Measurements from ENCODE around the gene SLCO2A1.

The SLCO2A1 gene

DNA sequence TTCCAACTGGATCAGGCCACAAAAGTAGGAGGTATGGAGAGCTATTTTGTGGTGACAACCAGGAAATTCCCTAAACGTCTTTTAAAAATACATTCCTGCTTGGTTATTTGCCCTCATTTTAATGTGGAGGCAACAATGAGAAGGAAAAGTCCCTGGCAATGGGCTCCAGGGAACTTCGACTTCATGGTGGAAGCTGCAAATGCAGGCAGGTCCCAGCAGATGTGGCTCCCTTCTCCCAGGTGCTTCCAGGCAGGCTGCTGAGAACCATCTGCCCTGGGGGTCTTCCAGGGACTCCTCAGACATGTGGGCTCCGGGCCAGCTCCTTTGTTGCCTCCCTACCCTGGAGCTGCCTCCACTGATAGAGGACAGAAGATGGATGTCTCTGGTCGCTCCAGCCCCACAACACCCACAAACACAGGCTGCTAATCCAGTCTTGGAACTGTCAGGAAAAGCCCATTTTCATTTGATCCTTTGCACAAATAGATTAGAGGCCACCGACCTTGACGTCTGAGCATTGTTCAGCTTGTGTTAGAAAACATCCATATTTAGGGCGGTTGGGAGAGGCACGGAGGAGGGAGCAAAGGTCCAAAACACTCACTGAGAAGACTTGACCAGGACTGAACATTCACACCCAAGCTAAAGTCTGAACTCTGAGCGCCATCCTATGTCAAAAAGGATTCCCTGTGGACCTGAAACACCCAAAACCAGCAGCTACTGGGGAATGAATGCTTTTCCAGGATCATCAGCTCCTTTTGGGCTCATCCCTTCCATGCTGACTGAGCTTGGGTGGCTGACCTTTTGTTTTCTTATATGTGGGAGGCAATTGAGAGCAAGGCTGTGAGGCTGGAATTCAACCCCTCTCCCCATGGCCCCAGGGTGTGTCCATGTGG, 30.2 kb upstream of the SLCO2A1 start:
- 88% methylated on average over 7 of the region's 9 CpGs for WGBS (ENCODE audit: insufficient coverage)
- ChIA-PET CTCF (no interaction called here), POLR2A (no interaction called here)
- no peak for DNase-seq
- H3K9me3 ChIP-seq (ENCODE audit: control extremely low read depth in 1 of 5, control insufficient read depth in 4 of 5, insufficient read depth in 2 of 5, low read depth in 1 of 5, low read length in 4 of 5), result no peaks in the 10 kb centered on the region
- H3K27me3 ChIP-seq (replicated peaks in 2 of 5; ENCODE audit: control insufficient read depth in 4 of 5, insufficient read depth in 5 of 5, low read length in 4 of 5), result no peaks in the 10 kb centered on the region
- no peak overlapping the region for H3K4me3 ChIP-seq (ENCODE audit: control insufficient read depth in 1 of 7, extremely low read depth in 1 of 7, insufficient read depth in 4 of 7, low read depth in 2 of 7, low read length in 6 of 7)
- no peaks in the 10 kb centered on the region for H3K36me3 ChIP-seq (ENCODE audit: control insufficient read depth in 4 of 4, insufficient read depth in 4 of 4, low read length in 3 of 4)
- H3K27ac ChIP-seq (ENCODE audit: insufficient read depth in 1 of 2, low read depth in 1 of 2, low read length in 2 of 2, poor library complexity in 1 of 2, severe bottlenecking in 2 of 2), result no peak overlapping the region
- peaks cover 0 to 9% (median 0%) of the 10 kb centered on the region in 4 experiments for H3K4me1 ChIP-seq (ENCODE audit: control extremely low read depth in 1 of 4, control insufficient read depth in 4 of 4, insufficient read depth in 4 of 4, low read length in 3 of 4)

DNA sequence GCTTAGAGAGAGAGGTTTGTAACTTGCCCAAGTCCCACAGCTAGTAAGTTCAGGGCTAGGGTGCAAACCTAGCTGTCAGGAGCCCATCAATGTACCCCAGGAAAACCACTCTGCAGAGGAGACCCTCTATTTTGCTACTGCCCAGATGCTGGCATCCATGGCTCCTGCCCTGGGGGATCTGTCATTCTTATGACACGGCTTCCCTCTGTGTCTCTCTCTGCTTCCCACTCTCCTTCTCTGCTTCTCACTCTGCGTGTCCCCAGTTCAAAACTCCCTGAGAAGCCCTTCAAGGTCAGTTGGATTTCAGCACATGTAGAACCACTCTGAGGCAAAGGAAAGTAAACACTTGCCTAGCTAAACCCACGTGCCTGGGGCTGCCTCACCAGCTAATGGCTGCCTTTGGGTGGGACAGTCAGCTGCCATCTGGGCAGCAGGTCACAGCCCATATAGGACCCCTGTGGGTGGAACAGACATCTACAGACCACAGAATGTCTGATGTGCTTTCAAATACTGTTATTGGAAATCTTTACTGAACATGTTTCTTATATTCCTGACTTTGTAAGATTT, 29.4 kb upstream of the SLCO2A1 start:
- 85% methylated on average over 2 of the region's 3 CpGs for WGBS (ENCODE audit: insufficient coverage)
- Histone ChIP-seq H3K4me3 (ENCODE audit: control insufficient read depth in 1 of 7, extremely low read depth in 1 of 7, insufficient read depth in 4 of 7, low read depth in 2 of 7, low read length in 6 of 7) (no peak overlapping the region), H3K36me3 (ENCODE audit: control insufficient read depth in 4 of 4, insufficient read depth in 4 of 4, low read length in 3 of 4) (no peaks in the 10 kb centered on the region), H3K9me3 (ENCODE audit: control extremely low read depth in 1 of 5, control insufficient read depth in 4 of 5, insufficient read depth in 2 of 5, low read depth in 1 of 5, low read length in 4 of 5) (no peaks in the 10 kb centered on the region), H3K27ac (ENCODE audit: insufficient read depth in 1 of 2, low read depth in 1 of 2, low read length in 2 of 2, poor library complexity in 1 of 2, severe bottlenecking in 2 of 2) (no peak overlapping the region), H3K4me1 (ENCODE audit: control extremely low read depth in 1 of 4, control insufficient read depth in 4 of 4, insufficient read depth in 4 of 4, low read length in 3 of 4) (peaks cover 0 to 13% (median 0%) of the 10 kb centered on the region in 4 experiments), H3K27me3 (replicated peaks in 2 of 5; ENCODE audit: control insufficient read depth in 4 of 5, insufficient read depth in 5 of 5, low read length in 4 of 5) (no peaks in the 10 kb centered on the region)
- DNase-seq, result no peak
- POLR2A ChIA-PET, result no interaction called here
- CTCF ChIA-PET, result no interaction called here

DNA sequence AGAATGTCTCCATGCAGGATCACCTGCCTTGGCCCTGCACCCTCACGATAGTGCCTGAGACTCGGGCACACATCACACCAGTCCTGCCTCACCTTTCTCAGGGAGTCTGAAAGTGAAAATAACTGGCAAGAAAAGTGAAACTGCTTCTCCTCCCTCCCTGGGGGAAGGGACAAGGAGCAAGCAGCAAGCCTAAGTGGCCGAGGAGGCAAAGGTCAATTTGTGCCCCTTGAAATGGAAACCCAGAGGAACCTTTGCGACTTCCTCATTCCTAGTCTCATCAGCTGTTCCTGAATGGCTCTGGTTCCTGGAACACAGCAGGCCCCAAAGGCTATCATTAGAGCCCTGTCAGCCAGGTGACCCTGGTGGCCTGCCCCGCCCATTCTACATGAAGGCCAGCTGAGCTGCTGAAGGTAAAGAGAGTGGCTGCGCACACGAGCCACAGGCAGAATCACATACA, 28.0 kb upstream of the SLCO2A1 start:
- H3K36me3 ChIP-seq (ENCODE audit: control insufficient read depth in 4 of 4, insufficient read depth in 4 of 4, low read length in 3 of 4), result no peaks in the 10 kb centered on the region
- CTCF ChIA-PET, result interaction anchor here (0.6 to 1.2 kb wide), 2 partner anchors 9 to 15 kb away, joined by 3 read pairs; no protein-coding TSS in a partner anchor
- peaks cover 0 to 2% (median 0%) of the 10 kb centered on the region in 5 experiments for H3K9me3 ChIP-seq (ENCODE audit: control extremely low read depth in 1 of 5, control insufficient read depth in 4 of 5, insufficient read depth in 2 of 5, low read depth in 1 of 5, low read length in 4 of 5)
- POLR2A ChIA-PET, result interaction anchor here (0.6 kb wide), 1 partner anchor 83 kb away, joined by 4 read pairs; no protein-coding TSS in a partner anchor
- peaks cover 0 to 13% (median 0%) of the 10 kb centered on the region in 4 experiments for H3K4me1 ChIP-seq (ENCODE audit: control extremely low read depth in 1 of 4, control insufficient read depth in 4 of 4, insufficient read depth in 4 of 4, low read length in 3 of 4)
- no peaks in the 10 kb centered on the region for H3K27me3 ChIP-seq (replicated peaks in 2 of 5; ENCODE audit: control insufficient read depth in 4 of 5, insufficient read depth in 5 of 5, low read length in 4 of 5)
- no peak for DNase-seq
- 91% methylated on average over 7 of the region's 7 CpGs for WGBS (ENCODE audit: insufficient coverage)
- H3K4me3 ChIP-seq (ENCODE audit: control insufficient read depth in 1 of 7, extremely low read depth in 1 of 7, insufficient read depth in 4 of 7, low read depth in 2 of 7, low read length in 6 of 7), result no peak overlapping the region
- H3K27ac ChIP-seq (ENCODE audit: insufficient read depth in 1 of 2, low read depth in 1 of 2, low read length in 2 of 2, poor library complexity in 1 of 2, severe bottlenecking in 2 of 2), result no peak overlapping the region

DNA sequence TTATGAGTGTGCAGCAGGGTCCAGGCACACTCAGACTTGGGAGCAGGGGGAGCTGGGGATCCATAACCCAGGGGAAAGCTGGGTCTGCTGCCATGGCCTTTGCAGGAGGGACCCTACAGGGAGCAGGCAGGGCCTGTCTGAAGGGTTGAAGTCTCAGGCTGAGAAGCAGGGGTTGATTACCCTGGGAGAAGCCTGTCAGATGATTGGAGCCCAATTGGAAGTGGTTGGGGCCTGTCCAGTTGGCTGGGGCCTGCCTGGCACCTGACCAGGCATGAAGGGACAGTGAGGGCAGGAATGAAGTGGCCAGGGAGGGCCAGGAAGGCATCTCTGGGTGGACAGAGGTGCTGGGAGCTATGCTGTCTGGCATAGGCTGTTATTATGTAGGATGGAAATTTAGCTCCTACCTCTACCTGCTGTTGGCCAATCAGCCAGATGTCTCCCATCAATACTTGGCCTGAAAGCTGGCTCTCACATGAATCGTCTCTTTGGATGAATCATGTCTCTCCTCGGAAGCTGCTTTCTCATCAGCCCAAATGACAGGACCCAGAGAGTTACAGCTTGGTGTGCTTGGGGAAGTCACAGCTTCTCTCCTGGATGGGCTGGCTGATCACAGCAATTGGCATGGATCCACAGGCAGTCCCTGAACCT, 27.4 kb upstream of the SLCO2A1 start:
- H3K27ac ChIP-seq (ENCODE audit: insufficient read depth in 1 of 2, low read depth in 1 of 2, low read length in 2 of 2, poor library complexity in 1 of 2, severe bottlenecking in 2 of 2), result no peak overlapping the region
- no peaks in the 10 kb centered on the region for H3K36me3 ChIP-seq (ENCODE audit: control insufficient read depth in 4 of 4, insufficient read depth in 4 of 4, low read length in 3 of 4)
- no peak overlapping the region for H3K4me3 ChIP-seq (ENCODE audit: control insufficient read depth in 1 of 7, extremely low read depth in 1 of 7, insufficient read depth in 4 of 7, low read depth in 2 of 7, low read length in 6 of 7)
- CTCF ChIA-PET, result interaction anchor here (1.2 kb wide), 1 partner anchor 9 kb away, joined by 3 read pairs; no protein-coding TSS in a partner anchor
- 92% methylated on average over 2 of the region's 2 CpGs for WGBS (ENCODE audit: insufficient coverage)
- peaks cover 0 to 13% (median 0%) of the 10 kb centered on the region in 4 experiments for H3K4me1 ChIP-seq (ENCODE audit: control extremely low read depth in 1 of 4, control insufficient read depth in 4 of 4, insufficient read depth in 4 of 4, low read length in 3 of 4)
- peaks cover 0 to 2% (median 0%) of the 10 kb centered on the region in 5 experiments for H3K9me3 ChIP-seq (ENCODE audit: control extremely low read depth in 1 of 5, control insufficient read depth in 4 of 5, insufficient read depth in 2 of 5, low read depth in 1 of 5, low read length in 4 of 5)
- POLR2A ChIA-PET, result interaction anchor here (0.6 kb wide), 1 partner anchor 84 kb away, joined by 4 read pairs; no protein-coding TSS in a partner anchor
- no peaks in the 10 kb centered on the region for H3K27me3 ChIP-seq (replicated peaks in 2 of 5; ENCODE audit: control insufficient read depth in 4 of 5, insufficient read depth in 5 of 5, low read length in 4 of 5)
- no peak for DNase-seq

DNA sequence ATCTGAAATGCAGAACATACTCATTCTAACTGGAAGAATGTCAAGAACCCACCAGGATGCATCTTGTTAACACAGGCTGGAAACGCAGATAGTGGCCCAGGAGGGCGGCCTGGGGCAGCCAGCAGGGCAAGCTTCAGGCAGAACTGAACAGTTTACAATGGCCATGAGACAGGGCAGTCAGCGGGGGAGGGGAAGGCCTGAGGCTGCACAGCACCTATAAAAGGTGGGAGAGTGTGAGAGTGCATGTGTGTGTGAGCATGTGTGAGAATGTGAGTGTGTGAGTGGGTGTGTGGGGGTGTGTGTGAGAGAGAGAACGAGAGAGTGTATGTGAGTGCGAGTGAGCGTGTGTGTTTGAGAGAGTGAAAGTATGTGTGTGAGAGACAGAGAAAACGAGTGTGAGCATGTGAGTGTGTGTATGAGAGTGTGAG, 26.8 kb upstream of the SLCO2A1 start:
- Histone ChIP-seq H3K27me3 (replicated peaks in 2 of 5; ENCODE audit: control insufficient read depth in 4 of 5, insufficient read depth in 5 of 5, low read length in 4 of 5) (no peaks in the 10 kb centered on the region), H3K9me3 (ENCODE audit: control extremely low read depth in 1 of 5, control insufficient read depth in 4 of 5, insufficient read depth in 2 of 5, low read depth in 1 of 5, low read length in 4 of 5) (peaks cover 0 to 2% (median 0%) of the 10 kb centered on the region in 5 experiments), H3K4me3 (ENCODE audit: control insufficient read depth in 1 of 7, extremely low read depth in 1 of 7, insufficient read depth in 4 of 7, low read depth in 2 of 7, low read length in 6 of 7) (no peak overlapping the region), H3K4me1 (ENCODE audit: control extremely low read depth in 1 of 4, control insufficient read depth in 4 of 4, insufficient read depth in 4 of 4, low read length in 3 of 4) (peaks cover 0 to 13% (median 0%) of the 10 kb centered on the region in 4 experiments), H3K27ac (ENCODE audit: insufficient read depth in 1 of 2, low read depth in 1 of 2, low read length in 2 of 2, poor library complexity in 1 of 2, severe bottlenecking in 2 of 2) (no peak overlapping the region), H3K36me3 (ENCODE audit: control insufficient read depth in 4 of 4, insufficient read depth in 4 of 4, low read length in 3 of 4) (no peaks in the 10 kb centered on the region)
- ChIA-PET CTCF (no interaction called here), POLR2A (no interaction called here)
- WGBS (ENCODE audit: insufficient coverage), result 93% methylated on average over 5 of the region's 7 CpGs
- no peak for DNase-seq

DNA sequence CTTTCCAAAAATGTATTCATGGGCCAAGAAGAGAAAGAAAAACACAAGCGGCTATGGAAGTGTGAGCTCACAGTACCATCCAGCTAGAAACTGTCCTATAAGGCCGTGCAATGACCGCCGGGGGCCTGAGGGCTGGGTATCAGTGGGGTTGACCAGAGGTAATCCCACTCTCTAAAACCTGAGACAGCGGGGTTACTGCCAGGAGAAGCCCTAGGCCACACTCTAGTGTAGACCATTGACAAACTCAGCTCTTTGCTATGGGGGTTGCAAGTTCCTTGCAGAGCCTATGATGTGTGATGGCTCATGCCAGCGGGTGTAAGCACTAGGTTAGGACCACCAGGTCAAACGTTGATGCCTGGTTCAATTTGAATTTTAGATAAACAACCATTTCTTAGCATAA, 25.9 kb upstream of the SLCO2A1 start:
- H3K4me1 ChIP-seq (ENCODE audit: control extremely low read depth in 1 of 4, control insufficient read depth in 4 of 4, insufficient read depth in 4 of 4, low read length in 3 of 4), result peaks cover 0 to 13% (median 0%) of the 10 kb centered on the region in 4 experiments
- ChIA-PET POLR2A (no interaction called here), CTCF (interaction anchor here (0.7 kb wide), 1 partner anchor 23 kb away, joined by 3 read pairs; no protein-coding TSS in a partner anchor)
- H3K9me3 ChIP-seq (ENCODE audit: control extremely low read depth in 1 of 5, control insufficient read depth in 4 of 5, insufficient read depth in 2 of 5, low read depth in 1 of 5, low read length in 4 of 5), result peaks cover 0 to 2% (median 0%) of the 10 kb centered on the region in 5 experiments
- H3K4me3 ChIP-seq (ENCODE audit: control insufficient read depth in 1 of 7, extremely low read depth in 1 of 7, insufficient read depth in 4 of 7, low read depth in 2 of 7, low read length in 6 of 7), result no peak overlapping the region
- H3K36me3 ChIP-seq (ENCODE audit: control insufficient read depth in 4 of 4, insufficient read depth in 4 of 4, low read length in 3 of 4), result no peaks in the 10 kb centered on the region
- no peak for DNase-seq
- no peak overlapping the region for H3K27ac ChIP-seq (ENCODE audit: insufficient read depth in 1 of 2, low read depth in 1 of 2, low read length in 2 of 2, poor library complexity in 1 of 2, severe bottlenecking in 2 of 2)
- 100% methylated on average over 2 of the region's 7 CpGs for WGBS (ENCODE audit: insufficient coverage)
- H3K27me3 ChIP-seq (replicated peaks in 2 of 5; ENCODE audit: control insufficient read depth in 4 of 5, insufficient read depth in 5 of 5, low read length in 4 of 5), result no peaks in the 10 kb centered on the region
